HCEC 1CT (cell line): ENCODE measurements around the gene FEM1C.

Experiments used
- DNase-seq: peaks from one replicate; pipeline ENCODE4 v3.0.0-alpha.2; 2017

Gene FEM1C

GRCh38 chr5:115544436-115545350 lies at the start of gene FEM1C:
Gene FEM1C (minus strand): TSS chr5:115544775. CDS start chr5:115543493, 1,282 bp downstream.
- DNase-seq, result peak; percentile 98

GRCh38 chr5:115589043-115589442 lies 44.5 kb upstream of the FEM1C start:
- DNase-seq, result no peak

GRCh38 chr5:115588640-115589039 lies 44.1 kb upstream of the FEM1C start:
- no peak for DNase-seq

- peak; percentile 65 for DNase-seq
These were observed 42.1 kb upstream of the FEM1C start for GRCh38 chr5:115586525-115587146.

GRCh38 chr5:115585265-115585664 lies 40.7 kb upstream of the FEM1C start:
- DNase-seq, result no peak

GRCh38 chr5:115584501-115584900 lies 39.9 kb upstream of the FEM1C start:
- no peak for DNase-seq

GRCh38 chr5:115583474-115583873 lies 38.9 kb upstream of the FEM1C start:
- peak; percentile 90 for DNase-seq

- no peak for DNase-seq
These were observed 36.4 kb upstream of the FEM1C start for GRCh38 chr5:115580941-115581340.

GRCh38 chr5:115579747-115580173 lies 35.2 kb upstream of the FEM1C start:
- DNase-seq, result no peak

- no peak for DNase-seq
These were observed 34.6 kb upstream of the FEM1C start for GRCh38 chr5:115579216-115579615.

- DNase-seq, result no peak
These were observed 34.1 kb upstream of the FEM1C start for GRCh38 chr5:115578657-115579056.

- DNase-seq, result no peak
These were observed 33.2 kb upstream of the FEM1C start for GRCh38 chr5:115577741-115578140.

- DNase-seq, result peak; percentile 60
These were observed 32.8 kb upstream of the FEM1C start for GRCh38 chr5:115577329-115577728.

GRCh38 chr5:115575167-115576070 lies 30.8 kb upstream of the FEM1C start:
- DNase-seq, result peak; percentile 81

GRCh38 chr5:115573133-115573532 lies 28.6 kb upstream of the FEM1C start:
- peak; percentile 71 for DNase-seq

GRCh38 chr5:115571441-115571878 lies 26.9 kb upstream of the FEM1C start:
- DNase-seq, result no peak

- no peak for DNase-seq
These were observed 24.1 kb upstream of the FEM1C start for GRCh38 chr5:115568668-115569067.

- no peak for DNase-seq
These were observed 20.7 kb upstream of the FEM1C start for GRCh38 chr5:115565233-115565632.

GRCh38 chr5:115561176-115561575 lies 16.6 kb upstream of the FEM1C start:
- no peak for DNase-seq

- peak; percentile 86 for DNase-seq
These were observed 14.9 kb upstream of the FEM1C start for GRCh38 chr5:115559524-115559923.

- DNase-seq, result peak; percentile 50
These were observed 13.9 kb upstream of the FEM1C start for GRCh38 chr5:115558388-115558956.

GRCh38 chr5:115557667-115558387 lies 13.3 kb upstream of the FEM1C start:
- DNase-seq, result no peak
